Urinary bladder (tissue), 4 donors: ENCODE data around the gene HEYL. TPM values are rescaled to one million over a fixed set of nuclear protein-coding genes. Genes with fewer than 3 reads are reported as not detected.

Source experiments
- DNase-seq: peaks from one replicate; pipeline ENCODE4 v3.0.0-alpha.2; 2015; ENCODE audit errors: extremely low spot score
- H3K27ac ChIP-seq: one replicate; pipeline ENCODE4 v1.5.1; 2013; ENCODE audit warnings: low read depth, mild to moderate bottlenecking, moderate library complexity
- H3K36me3 ChIP-seq: one replicate; pipeline ENCODE4 v1.6.1; 2013; ENCODE audit warnings: mild to moderate bottlenecking, moderate library complexity; ENCODE audit not compliant: insufficient read depth
- H3K4me1 ChIP-seq: one replicate; pipeline ENCODE4 v1.6.1; 2013; ENCODE audit warnings: mild to moderate bottlenecking, moderate library complexity; ENCODE audit not compliant: insufficient read depth
- H3K4me3 ChIP-seq: one replicate; pipeline ENCODE4 v1.5.1; 2013; ENCODE audit warnings: low read depth, low read length
- WGBS: extraction: QIAGEN DNeasy Blood & Tissue Kit; methylation state at CpG from one replicate; pipeline ENCODE4 v1.1.7; 2013; 5-methylcytosine and 5-hydroxymethylcytosine counted together
- polyA plus RNA-seq: library from polyadenylated mRNA; stranded (reverse); fragments of 200-250 nt; gene quantifications from one replicate; pipeline ENCODE4 v1.2.3, GENCODE V29; 2013
- total RNA-seq: library from RNA; depleted of rRNA; stranded (reverse); fragments of >200 nt; gene quantifications from one replicate; pipeline ENCODE4 v1.2.3, GENCODE V29; 2014
- donor health status: healthy with polysubstance abuse.
- donor health status: healthy.

The HEYL gene
- total and polyA plus RNA-seq, 2 donors = 7.2 to 7.9 TPM

- Histone ChIP-seq H3K27ac (no peak overlapping the region), H3K36me3 (no peaks in the 10 kb centered on the region), H3K4me1 (no peaks in the 10 kb centered on the region), H3K4me3 (no peak overlapping the region)
- no peak for DNase-seq
- WGBS = 85% methylated on average over 3 of the region's 3 CpGs
Observed at GRCh38 chr1:39643705-39644104, 4.3 kb upstream of the HEYL start.

- no peaks in the 10 kb centered on the region for H3K36me3 ChIP-seq
- no peak overlapping the region for H3K4me3 ChIP-seq
- no peak overlapping the region for H3K27ac ChIP-seq
- no peaks in the 10 kb centered on the region for H3K4me1 ChIP-seq
- no peak for DNase-seq
- WGBS = 70% methylated on average over 4 of the region's 4 CpGs
Observed at GRCh38 chr1:39642796-39643195, 3.4 kb upstream of the HEYL start.

- Histone ChIP-seq H3K36me3 (no peaks in the 10 kb centered on the region), H3K27ac (no peak overlapping the region), H3K4me1 (no peaks in the 10 kb centered on the region), H3K4me3 (no peak overlapping the region)
- no peak for DNase-seq
- WGBS = 93% methylated on average over 8 of the region's 8 CpGs
Observed at GRCh38 chr1:39640861-39641260, 1.4 kb upstream of the HEYL start.

GRCh38 chr1:39638965-39639304 lies 508 bp downstream of the HEYL start:
- 66% methylated on average over 3 of the region's 3 CpGs for WGBS
- Histone ChIP-seq H3K36me3 (no peaks in the 10 kb centered on the region), H3K4me1 (no peaks in the 10 kb centered on the region), H3K4me3 (peak overlapping the region; percentile 58), H3K27ac (no peak overlapping the region)
- DNase-seq = no peak

- H3K4me3 ChIP-seq = no peak overlapping the region
- no peak overlapping the region for H3K27ac ChIP-seq
- DNase-seq = no peak
- no peaks in the 10 kb centered on the region for H3K36me3 ChIP-seq
- H3K4me1 ChIP-seq = no peaks in the 10 kb centered on the region
- 81% methylated on average over 4 of the region's 4 CpGs for WGBS
Observed at GRCh38 chr1:39637361-39637760, 2.1 kb downstream of the HEYL start.

GRCh38 chr1:39635871-39636210 lies 3.6 kb downstream of the HEYL start:
- WGBS = 40% methylated on average over 2 of the region's 2 CpGs
- no peak for DNase-seq
- no peaks in the 10 kb centered on the region for H3K4me1 ChIP-seq

GRCh38 chr1:39635205-39635870 lies 4.1 kb downstream of the HEYL start:
- Histone ChIP-seq H3K4me1 (no peaks in the 10 kb centered on the region), H3K4me3 (peak overlapping the region; percentile 10), H3K27ac (no peak overlapping the region), H3K36me3 (no peaks in the 10 kb centered on the region)
- DNase-seq = no peak
- WGBS = 65% methylated on average over 12 of the region's 12 CpGs

More at GRCh38 chr1:39635871-39636210, 3.6 kb downstream of the HEYL start:
- Histone ChIP-seq H3K36me3 (no peaks in the 10 kb centered on the region), H3K27ac (no peak overlapping the region), H3K4me3 (no peak overlapping the region)

GRCh38 chr1:39633422-39633821 lies 6.0 kb downstream of the HEYL start:
- H3K27ac ChIP-seq = no peak overlapping the region
- no peaks in the 10 kb centered on the region for H3K36me3 ChIP-seq
- 86% methylated on average over 3 of the region's 3 CpGs for WGBS
- H3K4me3 ChIP-seq = no peak overlapping the region
- DNase-seq = no peak
- no peaks in the 10 kb centered on the region for H3K4me1 ChIP-seq

GRCh38 chr1:39632682-39633417 lies 6.6 kb downstream of the HEYL start:
- WGBS = 13% methylated on average over 61 of the region's 61 CpGs
- Histone ChIP-seq H3K4me3 (peak overlapping the region; percentile 5), H3K27ac (no peak overlapping the region), H3K4me1 (no peaks in the 10 kb centered on the region), H3K36me3 (no peaks in the 10 kb centered on the region)
- DNase-seq = no peak

- H3K27ac ChIP-seq = no peak overlapping the region
- H3K4me1 ChIP-seq = no peaks in the 10 kb centered on the region
Observed at GRCh38 chr1:39632323-39632681, 7.1 kb downstream of the HEYL start.

GRCh38 chr1:39631361-39632322 lies 7.8 kb downstream of the HEYL start:
- no peak overlapping the region for H3K27ac ChIP-seq
- H3K4me1 ChIP-seq = no peaks in the 10 kb centered on the region
- no peak overlapping the region for H3K4me3 ChIP-seq
- 89% methylated on average over 16 of the region's 16 CpGs for WGBS
- H3K36me3 ChIP-seq = no peaks in the 10 kb centered on the region
- no peak for DNase-seq

More at GRCh38 chr1:39632323-39632681, 7.1 kb downstream of the HEYL start:
- Histone ChIP-seq H3K36me3 (no peaks in the 10 kb centered on the region), H3K4me3 (no peak overlapping the region)
- DNase-seq = no peak
- WGBS = 86% methylated on average over 5 of the region's 5 CpGs

- Histone ChIP-seq H3K36me3 (no peaks in the 10 kb centered on the region), H3K27ac (no peak overlapping the region), H3K4me3 (no peak overlapping the region), H3K4me1 (no peaks in the 10 kb centered on the region)
- no peak for DNase-seq
- 96% methylated on average over 11 of the region's 11 CpGs for WGBS
Observed at GRCh38 chr1:39628807-39629350, 10.6 kb downstream of the HEYL start.

- DNase-seq = no peak
- no peak overlapping the region for H3K27ac ChIP-seq
- no peaks in the 10 kb centered on the region for H3K36me3 ChIP-seq
- no peaks in the 10 kb centered on the region for H3K4me1 ChIP-seq
- 86% methylated on average over 16 of the region's 16 CpGs for WGBS
- no peak overlapping the region for H3K4me3 ChIP-seq
Observed at GRCh38 chr1:39626646-39627045, 12.8 kb downstream of the HEYL start.
